ENCODE data around the gene LCN12.

The LCN12 gene

DNA sequence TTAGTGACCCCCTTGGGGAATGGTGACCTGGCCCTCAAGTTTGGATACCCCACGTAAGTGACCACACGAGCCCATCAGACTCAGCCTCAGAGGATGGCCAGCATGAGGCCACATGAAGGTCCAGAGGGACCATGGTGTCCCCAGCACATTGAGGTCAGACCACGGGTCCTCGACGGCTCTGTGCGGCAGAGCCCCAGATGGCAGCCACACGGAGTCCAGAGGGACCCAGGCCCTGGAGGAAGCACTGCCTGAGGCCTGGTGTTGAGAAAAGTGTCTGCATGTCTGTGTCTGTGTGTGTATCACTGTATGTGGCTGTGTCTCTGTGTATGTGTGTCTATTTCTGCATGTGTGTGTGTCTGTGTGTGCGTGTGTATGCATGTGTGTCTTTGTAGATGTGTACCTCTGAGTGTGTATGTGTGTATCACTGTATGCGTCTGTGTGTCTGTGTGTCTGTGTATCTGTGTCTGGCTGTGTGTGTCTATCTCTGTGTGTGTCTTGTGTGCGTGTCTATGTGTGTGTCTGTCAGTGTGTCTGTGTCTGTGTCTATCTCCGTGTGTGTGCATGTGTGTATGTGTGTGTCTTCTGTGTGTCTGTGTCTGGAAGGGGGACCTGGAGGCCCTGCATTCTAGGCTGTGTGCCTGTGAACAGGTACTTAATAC, 31.7 kb downstream of the LCN12 start:
- TF ChIP-seq EZH2phosphoT487 (IDR thresholded peaks at IDR 0.05; ENCODE audit: low read depth) (no peak), CTCF (IDR thresholded peaks at IDR 0.05; ENCODE audit: low read depth, low read length) (no peak)
- Histone ChIP-seq H3K36me3 (replicated peaks; ENCODE audit: low read depth, low read length) (no peaks in the 10 kb centered on the region), H3K4me1 (ENCODE audit: low read length) (no peaks in the 10 kb centered on the region), H3K27ac (ENCODE audit: low read length) (no peak overlapping the region), H3K4me3 (ENCODE audit: low read length) (no peak overlapping the region), H3K9me3 (ENCODE audit: insufficient read depth, low read length) (no peaks in the 10 kb centered on the region), H4K20me1 (ENCODE audit: insufficient read depth, low read length) (no peaks in the 10 kb centered on the region), H3K79me2 (ENCODE audit: low read length) (no peaks in the 10 kb centered on the region), H3K27me3 (ENCODE audit: low read depth, low read length) (no peaks in the 10 kb centered on the region), H2AFZ (ENCODE audit: low read depth, low read length) (no peak overlapping the region), H3K4me2 (ENCODE audit: low read length) (no peak overlapping the region), H3K9ac (ENCODE audit: low read length) (no peak overlapping the region)

DNA sequence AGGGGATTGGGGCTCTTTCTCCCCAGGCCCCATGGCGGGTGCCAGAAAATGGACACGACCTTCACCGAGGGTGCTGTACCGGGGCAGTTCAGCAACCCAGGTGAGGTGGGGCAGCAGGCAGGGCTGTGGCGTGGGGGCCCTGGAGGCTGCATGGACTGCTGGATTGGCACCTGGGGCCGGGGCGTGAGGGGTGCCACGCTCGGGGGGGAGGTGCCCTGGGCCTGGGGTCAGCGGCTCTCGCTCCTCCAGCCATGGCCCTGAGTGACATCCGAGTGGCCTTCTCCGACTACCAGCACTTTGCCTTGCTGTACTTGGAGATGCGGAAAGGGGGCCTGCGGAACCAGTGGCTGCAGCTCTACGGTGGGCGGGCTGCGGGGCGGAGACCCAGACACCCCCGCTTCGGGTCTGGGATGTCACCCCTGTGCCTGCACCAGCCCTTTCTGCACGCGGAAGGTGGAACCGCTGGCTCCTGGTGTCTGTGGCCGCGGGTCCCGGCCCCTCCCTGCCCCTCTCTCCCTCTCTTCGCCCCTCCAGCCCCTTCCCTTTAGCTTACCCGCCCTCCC, 32.5 kb downstream of the LCN12 start:
- Histone ChIP-seq H4K20me1 (ENCODE audit: insufficient read depth, low read length) (no peaks in the 10 kb centered on the region), H3K4me2 (ENCODE audit: low read length) (no peak overlapping the region), H3K9ac (ENCODE audit: low read length) (no peak overlapping the region), H3K27ac (ENCODE audit: low read length) (no peak overlapping the region), H3K4me1 (ENCODE audit: low read length) (no peaks in the 10 kb centered on the region), H3K36me3 (replicated peaks; ENCODE audit: low read depth, low read length) (no peaks in the 10 kb centered on the region), H3K9me3 (ENCODE audit: insufficient read depth, low read length) (no peaks in the 10 kb centered on the region), H2AFZ (ENCODE audit: low read depth, low read length) (no peak overlapping the region), H3K27me3 (ENCODE audit: low read depth, low read length) (no peaks in the 10 kb centered on the region), H3K79me2 (ENCODE audit: low read length) (no peaks in the 10 kb centered on the region), H3K4me3 (ENCODE audit: low read length) (no peak overlapping the region)
- TF ChIP-seq EZH2phosphoT487 (IDR thresholded peaks at IDR 0.05; ENCODE audit: low read depth) (no peak), CTCF (IDR thresholded peaks at IDR 0.05; ENCODE audit: low read depth, low read length) (no peak)

- Histone ChIP-seq H3K4me2 (ENCODE audit: low read length) (no peak overlapping the region), H3K9me3 (ENCODE audit: insufficient read depth, low read length) (no peaks in the 10 kb centered on the region), H2AFZ (ENCODE audit: low read depth, low read length) (no peak overlapping the region), H3K27ac (ENCODE audit: low read length) (no peak overlapping the region), H3K9ac (ENCODE audit: low read length) (no peak overlapping the region), H3K4me3 (ENCODE audit: low read length) (no peak overlapping the region), H3K27me3 (ENCODE audit: low read depth, low read length) (no peaks in the 10 kb centered on the region), H4K20me1 (ENCODE audit: insufficient read depth, low read length) (no peaks in the 10 kb centered on the region), H3K79me2 (ENCODE audit: low read length) (no peaks in the 10 kb centered on the region), H3K36me3 (replicated peaks; ENCODE audit: low read depth, low read length) (no peaks in the 10 kb centered on the region), H3K4me1 (ENCODE audit: low read length) (no peaks in the 10 kb centered on the region)
- TF ChIP-seq CTCF (IDR thresholded peaks at IDR 0.05; ENCODE audit: low read depth, low read length) (no peak), EZH2phosphoT487 (IDR thresholded peaks at IDR 0.05; ENCODE audit: low read depth) (no peak)
Measured at GRCh38 chr9:136985027-136985602, 33.0 kb downstream of the LCN12 start.

DNA sequence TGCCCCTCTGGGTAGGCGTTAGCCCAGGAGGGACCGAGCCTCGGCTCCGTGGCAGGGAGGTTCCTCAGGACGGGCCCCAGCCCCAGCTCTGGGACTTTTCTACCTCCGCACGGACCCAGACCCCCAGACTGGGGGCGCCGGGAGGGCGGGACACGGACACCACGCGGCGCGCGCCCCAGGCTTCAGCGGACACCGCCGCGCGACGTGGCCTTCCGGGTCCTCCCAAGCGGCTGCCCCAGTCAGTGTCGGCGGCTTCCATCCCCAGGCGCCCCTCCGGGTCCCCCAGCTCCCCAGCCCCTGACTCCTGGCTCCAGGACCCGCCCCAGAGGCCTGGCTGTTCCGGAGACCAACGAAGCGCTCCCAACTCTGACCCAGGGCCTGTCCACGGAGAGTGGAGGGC, 33.8 kb downstream of the LCN12 start:
- no peak overlapping the region for H3K4me3 ChIP-seq (ENCODE audit: low read length)
- no peaks in the 10 kb centered on the region for H4K20me1 ChIP-seq (ENCODE audit: insufficient read depth, low read length)
- no peaks in the 10 kb centered on the region for H3K36me3 ChIP-seq (replicated peaks; ENCODE audit: low read depth, low read length)
- no peak overlapping the region for H2AFZ ChIP-seq (ENCODE audit: low read depth, low read length)
- H3K9me3 ChIP-seq (ENCODE audit: insufficient read depth, low read length) = no peaks in the 10 kb centered on the region
- H3K27me3 ChIP-seq (ENCODE audit: low read depth, low read length) = no peaks in the 10 kb centered on the region
- no peak overlapping the region for H3K4me2 ChIP-seq (ENCODE audit: low read length)
- TF ChIP-seq EZH2phosphoT487 (IDR thresholded peaks at IDR 0.05; ENCODE audit: low read depth) = no peak
- TF ChIP-seq CTCF (IDR thresholded peaks at IDR 0.05; ENCODE audit: low read depth, low read length) = no peak
- H3K4me1 ChIP-seq (ENCODE audit: low read length) = no peaks in the 10 kb centered on the region
- no peak overlapping the region for H3K9ac ChIP-seq (ENCODE audit: low read length)
- no peaks in the 10 kb centered on the region for H3K79me2 ChIP-seq (ENCODE audit: low read length)
- H3K27ac ChIP-seq (ENCODE audit: low read length) = no peak overlapping the region
